Measurements from ENCODE around the gene COL4A5. TPM values are rescaled to one million over a fixed set of nuclear protein-coding genes. Genes with fewer than 3 reads are reported as not detected.

The COL4A5 gene
- total and polyA plus RNA-seq, 10 donors, result 2.1 to 19.6 (median 8.4) TPM

GRCh38 chrX:108573136-108573535 is 133.5 kb downstream of the COL4A5 start:
- no peaks in the 10 kb centered on the region for H3K9me3 ChIP-seq
- intact Hi-C loops (cut with DNase I; ENCODE audit: low total_unique reads), result no loop called here
- H3K4me1 ChIP-seq, result no peaks in the 10 kb centered on the region
- H3K4me3 ChIP-seq, result no peak overlapping the region
- no peak for TF ChIP-seq POLR2AphosphoS5 (IDR thresholded peaks at IDR 0.05)
- TF ChIP-seq CTCF (IDR thresholded peaks at IDR 0.05 in 8 of 11, conservative IDR thresholded peaks at IDR 0.05 in 3 of 11), result no peak
- TF ChIP-seq POLR2A (IDR thresholded peaks at IDR 0.05), result no peak
- H3K27me3 ChIP-seq (replicated peaks in 1 of 7), result peaks cover 0 to 4% (median 0%) of the 10 kb centered on the region in 7 donors
- H3K36me3 ChIP-seq, result no peaks in the 10 kb centered on the region
- no peak for DNase-seq
- no peak overlapping the region for H3K27ac ChIP-seq

GRCh38 chrX:108582151-108582550 is 142.5 kb downstream of the COL4A5 start:
- Histone ChIP-seq H3K36me3 (no peaks in the 10 kb centered on the region), H3K9me3 (no peaks in the 10 kb centered on the region), H3K4me3 (no peak overlapping the region), H3K27me3 (replicated peaks in 1 of 7) (no peaks in the 10 kb centered on the region), H3K4me1 (no peaks in the 10 kb centered on the region), H3K27ac (no peak overlapping the region)
- TF ChIP-seq POLR2A (IDR thresholded peaks at IDR 0.05) (no peak), POLR2AphosphoS5 (IDR thresholded peaks at IDR 0.05) (no peak), CTCF (IDR thresholded peaks at IDR 0.05 in 8 of 11, conservative IDR thresholded peaks at IDR 0.05 in 3 of 11) (no peak)
- 68 to 100% (median 87%) methylated on average over 1 of the region's 1 CpG for WGBS, 5 donors
- no peak for DNase-seq
- intact Hi-C loops (cut with DNase I; ENCODE audit: low total_unique reads), result no loop called here

- intact Hi-C loops (cut with DNase I; ENCODE audit: low total_unique reads), result no loop called here
- Histone ChIP-seq H3K4me1 (no peaks in the 10 kb centered on the region), H3K9me3 (no peaks in the 10 kb centered on the region), H3K36me3 (no peaks in the 10 kb centered on the region), H3K27me3 (replicated peaks in 1 of 7) (no peaks in the 10 kb centered on the region), H3K4me3 (no peak overlapping the region), H3K27ac (no peak overlapping the region)
- 76 to 97% (median 88%) methylated on average over 2 of the region's 2 CpGs for WGBS, 5 donors
- DNase-seq, result no peak
- TF ChIP-seq POLR2A (IDR thresholded peaks at IDR 0.05) (no peak), POLR2AphosphoS5 (IDR thresholded peaks at IDR 0.05) (no peak), CTCF (IDR thresholded peaks at IDR 0.05 in 8 of 11, conservative IDR thresholded peaks at IDR 0.05 in 3 of 11) (no peak)
These were observed 145.1 kb downstream of the COL4A5 start for GRCh38 chrX:108584617-108585211.

GRCh38 chrX:108590496-108590895 is 150.9 kb downstream of the COL4A5 start:
- Histone ChIP-seq H3K27me3 (replicated peaks in 1 of 7) (no peaks in the 10 kb centered on the region), H3K27ac (no peak overlapping the region), H3K4me3 (no peak overlapping the region), H3K36me3 (no peaks in the 10 kb centered on the region), H3K4me1 (no peaks in the 10 kb centered on the region), H3K9me3 (no peaks in the 10 kb centered on the region)
- intact Hi-C loops (cut with DNase I; ENCODE audit: low total_unique reads), result no loop called here
- WGBS, 5 donors, result 82 to 99% (median 89%) methylated on average over 3 of the region's 3 CpGs
- DNase-seq, result no peak
- no peak for TF ChIP-seq POLR2A (IDR thresholded peaks at IDR 0.05)
- TF ChIP-seq CTCF (IDR thresholded peaks at IDR 0.05 in 8 of 11, conservative IDR thresholded peaks at IDR 0.05 in 3 of 11), result no peak
- no peak for TF ChIP-seq POLR2AphosphoS5 (IDR thresholded peaks at IDR 0.05)
